Mucosa of gallbladder (tissue), 1 donor: ENCODE measurements around the gene CNTNAP2. TPM values are rescaled to one million over a fixed set of nuclear protein-coding genes. Genes with fewer than 3 reads are reported as not detected.

Source experiments
- DNase-seq: peaks from one replicate; pipeline ENCODE4 v3.0.0-alpha.2; 2020; ENCODE audit warnings: low spot score
- total RNA-seq: library from RNA; stranded (reverse); gene quantifications from one replicate; pipeline ENCODE4 v1.2.1, GENCODE V29; 2021
- donor health status: DM: no; HTN: no; CAD: no.

CNTNAP2 gene
- total RNA-seq, 1 donor from 2014 or later, result 1.6 TPM

GRCh38 chr7:146424084-146424483, 307.5 kb downstream of the CNTNAP2 start:
- DNase-seq, result no peak

GRCh38 chr7:146433501-146433900, 316.9 kb downstream of the CNTNAP2 start:
- DNase-seq, result no peak

DNA sequence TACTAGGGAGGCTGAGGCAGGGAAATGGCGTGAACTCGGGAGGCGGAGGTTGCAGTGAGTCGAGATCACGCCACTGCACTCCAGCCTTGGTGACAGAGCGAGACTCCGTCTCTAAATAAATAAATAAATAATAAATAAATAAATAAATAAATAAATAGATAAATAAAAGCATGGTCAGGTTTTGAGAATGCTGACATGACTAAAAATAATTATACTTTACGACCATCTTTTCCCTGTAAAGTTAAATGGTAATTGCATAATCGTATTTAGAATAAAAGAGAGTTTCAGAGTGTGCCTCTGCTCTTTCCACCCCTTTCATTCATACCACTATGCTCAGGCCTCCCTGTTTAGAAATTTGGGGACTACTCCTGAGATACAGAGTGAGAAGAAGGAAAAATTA, 326.5 kb downstream of the CNTNAP2 start:
- DNase-seq, result no peak

- DNase-seq, result no peak
Measured at GRCh38 chr7:146449625-146450024, 333.0 kb downstream of the CNTNAP2 start.

- no peak for DNase-seq
Measured at GRCh38 chr7:146455091-146455655, 338.6 kb downstream of the CNTNAP2 start.

- no peak for DNase-seq
Measured at GRCh38 chr7:146479040-146479439, 362.4 kb downstream of the CNTNAP2 start.

- DNase-seq, result no peak
Measured at GRCh38 chr7:146486519-146486918, 369.9 kb downstream of the CNTNAP2 start.

DNA sequence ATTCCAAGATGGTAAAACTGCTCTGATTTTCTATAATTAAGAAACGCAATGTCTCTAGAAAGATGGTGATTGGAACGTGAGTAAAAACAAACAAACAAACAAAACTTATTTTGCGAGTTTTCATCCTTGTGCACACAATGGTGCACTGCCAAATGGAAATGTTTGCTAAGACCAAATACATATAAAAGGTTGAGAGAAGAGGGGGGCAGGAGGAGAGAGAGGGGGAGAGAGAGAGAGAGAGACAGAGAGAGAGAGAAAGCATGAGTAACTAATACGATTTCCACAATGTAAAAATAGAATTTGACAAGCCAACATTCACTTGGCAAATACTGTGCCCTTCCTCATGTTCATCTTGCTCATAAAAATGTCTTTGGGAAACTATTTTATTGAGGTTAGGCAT, 375.4 kb downstream of the CNTNAP2 start:
- DNase-seq, result no peak

GRCh38 chr7:146494952-146495596, 378.5 kb downstream of the CNTNAP2 start:
- DNase-seq, result no peak

- DNase-seq, result no peak
Measured at GRCh38 chr7:146496657-146497056, 380.1 kb downstream of the CNTNAP2 start.

DNA sequence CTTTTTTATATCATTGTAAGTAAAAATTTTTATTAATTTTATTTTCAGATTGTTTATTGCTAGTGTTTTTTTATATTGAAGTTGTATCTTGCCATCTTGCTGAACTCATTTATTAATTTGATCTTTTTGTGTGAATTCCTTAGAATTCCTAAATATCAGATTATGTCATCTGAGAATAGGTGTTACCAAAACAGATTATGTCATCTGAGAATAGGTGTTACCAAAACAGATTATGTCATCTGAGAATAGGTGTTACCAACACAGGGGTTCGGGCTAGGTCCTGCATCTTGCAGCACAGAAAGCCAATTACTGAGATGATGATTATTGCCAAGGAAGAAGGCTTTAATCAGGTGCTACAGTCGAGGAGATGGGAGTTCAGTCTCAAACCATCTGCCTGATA, 383.4 kb downstream of the CNTNAP2 start:
- no peak for DNase-seq

DNA sequence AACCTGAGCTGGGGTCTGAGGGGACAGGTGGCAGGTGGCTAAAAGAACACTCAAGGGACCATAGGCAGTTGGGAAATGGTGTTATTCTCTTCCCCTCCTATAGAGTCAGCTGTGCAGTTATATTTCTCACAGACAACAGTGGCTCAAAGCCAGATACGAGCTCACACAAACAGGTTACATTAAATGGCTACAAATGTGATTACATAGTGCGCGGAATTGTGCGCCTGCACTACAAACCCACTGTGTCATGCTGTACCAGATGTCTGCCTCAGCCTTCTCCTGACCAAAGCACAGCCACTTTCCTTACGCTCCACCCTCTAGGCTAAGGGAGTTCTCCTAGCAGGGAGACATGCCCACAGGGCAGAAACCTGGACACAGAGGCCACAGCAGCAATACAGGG, 387.2 kb downstream of the CNTNAP2 start:
- DNase-seq, result no peak

- DNase-seq, result no peak
Measured at GRCh38 chr7:146510088-146510680, 393.6 kb downstream of the CNTNAP2 start.

DNA sequence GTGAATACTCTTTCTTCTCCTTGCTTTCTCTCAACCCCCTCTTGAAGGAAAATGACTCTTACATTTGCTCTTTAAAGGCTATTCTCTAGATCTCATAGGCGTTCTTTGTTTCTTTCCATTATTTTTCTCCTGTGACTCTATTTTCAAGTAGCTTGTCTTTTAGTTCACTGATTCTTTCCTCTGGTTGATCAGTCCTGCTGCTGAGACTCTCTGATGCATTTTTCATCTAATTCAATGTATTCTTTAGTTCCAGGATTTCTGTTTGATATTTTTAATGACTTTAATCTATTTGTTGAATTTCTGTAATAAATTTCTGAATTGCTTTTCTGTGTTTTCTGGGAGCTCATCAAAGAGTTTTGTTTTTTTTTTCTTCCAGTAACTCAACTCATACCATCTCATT, 397.7 kb downstream of the CNTNAP2 start:
- no peak for DNase-seq

DNA sequence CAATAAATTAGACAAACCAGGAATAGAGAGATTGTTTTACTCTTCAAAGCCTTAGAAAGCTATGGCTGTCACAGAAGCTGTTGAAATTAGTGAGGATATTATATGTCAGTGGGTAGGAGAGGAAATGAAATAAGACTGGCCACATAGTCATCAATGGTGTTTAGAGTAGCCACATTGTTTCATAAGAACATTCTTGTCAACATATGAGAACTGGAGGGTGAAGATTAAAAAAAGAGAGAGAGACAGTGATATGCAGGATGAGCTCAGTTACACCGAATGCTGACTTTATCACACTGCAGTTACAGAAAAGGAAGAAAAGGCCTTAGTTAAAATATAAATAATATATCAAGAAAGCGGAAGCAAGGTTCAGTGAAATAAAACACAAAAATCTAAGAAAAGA, 412.0 kb downstream of the CNTNAP2 start:
- DNase-seq, result no peak

DNA sequence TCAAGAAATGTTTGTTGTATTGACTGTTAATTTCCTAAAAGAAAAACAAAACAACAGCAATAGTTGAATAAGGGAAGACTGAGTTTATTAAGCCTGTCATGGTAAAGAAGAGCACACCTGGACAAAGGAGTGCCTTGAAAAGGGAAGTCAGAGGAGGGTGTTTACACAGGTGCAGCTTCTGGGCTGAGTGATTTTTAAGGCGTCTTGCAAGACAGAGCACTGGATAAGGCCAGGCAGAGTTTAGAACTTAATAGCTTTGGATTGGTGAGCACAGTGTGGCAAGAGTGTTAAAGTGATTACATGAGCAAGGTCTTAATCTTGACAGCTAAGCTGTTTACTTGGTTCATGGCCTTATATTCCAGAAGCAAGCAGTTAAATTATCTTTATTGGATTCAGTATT, 423.2 kb downstream of the CNTNAP2 start:
- no peak for DNase-seq

DNA sequence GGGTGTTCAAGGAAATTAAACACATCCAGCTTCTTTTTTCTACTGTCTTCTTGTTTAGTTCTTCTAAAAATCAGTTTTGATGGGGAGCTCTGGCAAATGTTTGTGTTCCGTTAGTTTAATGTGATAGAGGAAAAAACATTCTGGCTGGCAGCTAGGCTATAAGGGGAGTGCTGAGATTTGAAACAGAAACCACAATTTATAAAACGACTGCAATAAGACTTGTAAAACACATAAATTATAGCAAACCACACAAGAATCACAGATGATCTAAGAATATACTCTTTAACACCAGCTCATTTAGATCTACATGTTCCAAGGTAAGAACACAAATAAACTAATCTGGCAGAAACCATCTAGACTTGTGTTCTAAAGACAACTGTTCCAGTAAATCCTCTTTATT, 425.5 kb downstream of the CNTNAP2 start:
- no peak for DNase-seq

GRCh38 chr7:146544748-146545147, 428.1 kb downstream of the CNTNAP2 start:
- no peak for DNase-seq

DNA sequence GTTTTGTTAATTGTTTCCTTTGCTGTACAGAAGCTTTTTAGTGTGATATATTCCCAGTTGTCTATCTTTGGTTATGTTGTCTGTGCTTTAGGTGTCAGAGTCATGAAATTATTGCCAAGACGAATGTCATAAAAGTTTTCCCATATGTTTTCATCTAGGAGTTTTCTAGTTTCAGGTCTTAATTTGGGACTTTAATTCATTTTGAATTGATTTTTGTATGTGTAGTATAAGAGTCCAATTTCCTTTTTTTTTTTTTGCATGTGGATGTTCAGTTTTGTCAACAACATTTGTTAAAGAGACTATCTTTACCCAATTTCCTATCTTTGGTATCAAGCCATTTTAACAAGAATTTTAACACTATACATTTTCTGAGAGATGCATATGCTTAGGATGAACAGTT, 432.2 kb downstream of the CNTNAP2 start:
- no peak for DNase-seq

DNA sequence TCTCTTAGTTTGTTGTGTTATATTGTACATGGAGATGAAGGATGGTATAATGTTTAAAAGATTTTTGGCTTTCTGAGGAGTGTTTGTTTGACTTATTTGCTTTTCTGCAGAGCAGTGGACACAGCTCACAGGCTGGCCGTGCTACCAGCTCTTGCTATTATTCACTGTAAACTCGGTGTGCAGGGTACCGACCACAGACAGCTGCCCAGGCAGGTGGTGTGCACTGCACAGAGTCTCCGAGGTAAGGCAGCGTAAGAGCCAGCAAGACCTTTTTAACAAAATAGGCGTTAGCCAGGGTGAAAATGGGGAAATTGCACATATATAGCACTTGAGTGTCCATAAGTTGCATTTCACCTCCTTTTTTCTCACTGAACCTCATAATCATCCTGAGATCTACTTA, 438.0 kb downstream of the CNTNAP2 start:
- no peak for DNase-seq

DNA sequence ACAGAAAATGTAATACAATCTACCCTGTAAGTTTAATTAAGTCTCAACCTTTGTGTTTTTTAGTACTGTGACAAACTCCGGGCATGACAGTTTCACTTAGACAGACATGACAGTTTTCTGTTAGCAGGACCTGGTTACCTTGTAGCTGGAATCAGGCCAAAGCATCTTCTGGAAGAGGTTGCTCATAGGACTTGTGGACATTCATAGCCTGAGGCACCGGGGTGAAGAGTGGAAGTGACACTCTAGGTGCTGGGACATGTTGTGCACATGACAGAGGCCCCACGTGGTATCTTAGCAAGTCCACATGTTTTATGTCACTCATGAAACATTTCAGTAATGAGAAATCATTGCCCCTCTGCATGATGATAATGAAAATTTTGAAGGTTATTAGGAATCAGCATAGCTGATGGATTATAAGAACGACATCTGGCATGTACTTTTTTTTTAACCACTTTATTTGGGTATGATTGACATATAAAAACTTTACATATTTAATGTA, 441.4 kb downstream of the CNTNAP2 start:
- DNase-seq, result no peak

- DNase-seq, result no peak
Measured at GRCh38 chr7:146565872-146566271, 449.3 kb downstream of the CNTNAP2 start.

DNA sequence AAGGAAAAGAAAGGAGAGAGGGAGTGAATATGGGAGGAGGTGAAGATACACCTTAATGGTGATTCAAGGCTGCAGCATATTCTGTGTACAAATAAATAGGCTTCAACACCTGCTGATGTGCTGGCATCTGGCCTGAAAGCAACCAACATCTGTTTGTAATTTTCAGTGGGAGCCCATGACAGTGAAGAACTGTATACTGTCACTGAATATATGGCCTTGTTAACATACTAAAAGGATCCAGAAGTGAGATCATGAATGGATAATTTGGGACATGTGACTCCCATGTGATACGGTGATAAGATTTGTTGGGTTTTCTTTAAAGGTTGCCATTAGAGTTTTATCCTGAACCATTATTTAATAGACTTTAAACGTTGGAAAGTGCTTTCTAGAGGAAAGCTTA, 459.3 kb downstream of the CNTNAP2 start:
- no peak for DNase-seq
